ENCODE results near the gene ECE1. TPM values are rescaled to one million over a fixed set of nuclear protein-coding genes. Genes with fewer than 3 reads are reported as not detected.

ECE1 gene
- 10 to 100 TPM; 63.3 to 97.4 (median 72.2) TPM for total RNA-seq
- 10 to 100 TPM; 21.3 to 50.4 TPM for polyA plus RNA-seq
- total RNA-seq: 161 reads per million, percentile 91 among the genes with 10 or more reads in this experiment

- H3K4me3 ChIP-seq (ENCODE audit: low read length): peak within 1 kb of the TSS; percentile 87
- peak within 1 kb of the TSS; percentile 92 to 96 (median 93) for H3K4me3 Mint-ChIP-seq
- no peaks in the 10 kb centered on the region for H3K9me3 ChIP-seq (ENCODE audit: control insufficient read depth in 2 of 3, low read length in 3 of 3)
- ATAC-seq (no peak), DNase-seq (peak; percentile 34 to 60 (median 57))
- H3K9me3 Mint-ChIP-seq: no peaks in the 10 kb centered on the region
- no peaks in the 10 kb centered on the region for H3K27me3 ChIP-seq (ENCODE audit: control insufficient read depth in 2 of 2, insufficient read depth in 2 of 2, low read length in 2 of 2)
- H3K36me3 ChIP-seq (ENCODE audit: control insufficient read depth in 2 of 3, insufficient read depth in 3 of 3, low read length in 3 of 3): peaks cover 0 to 2% (median 0%) of the 10 kb centered on the region in 3 experiments
- H3K4me1 Mint-ChIP-seq: peaks cover 37 to 69% (median 60%) of the 10 kb centered on the region in 7 donors
- no peaks in the 10 kb centered on the region for H3K27me3 Mint-ChIP-seq
- CTCF ChIA-PET: interaction anchor here (0.6 to 7.0 kb wide), 5 partner anchors 10 to 45 kb away, joined by 3 to 45 read pairs (median 37); no protein-coding TSS in a partner anchor
- peak within 1 kb of the TSS; percentile 86 for H3K27ac ChIP-seq (ENCODE audit: low read depth, low read length)
- intact Hi-C loops (cut with micrococcal nuclease): loop anchor here (1.0 to 10.0 kb wide), 5 partner anchors 10 to 735 kb away; partner anchors contain the start of gene EIF4G3 (in 1 of the 2)
- POLR2A ChIA-PET: interaction anchor here (1.2 to 20.3 kb wide), 7 partner anchors 11 to 53 kb away, joined by 3 to 427 read pairs (median 56); no protein-coding TSS in a partner anchor
- H3K4me1 ChIP-seq (ENCODE audit: control insufficient read depth in 2 of 2, insufficient read depth in 2 of 2, low read length in 2 of 2): peaks cover 41 to 42% of the 10 kb centered on the region in 2 donors
- peaks cover 0 to 6% (median 0%) of the 10 kb centered on the region in 5 donors for H3K36me3 Mint-ChIP-seq
- H3K27ac Mint-ChIP-seq: peak within 1 kb of the TSS; percentile 90 to 100 (median 96)
Observed at GRCh38 chr1:21289700-21290545, at the start of gene ECE1. Gene ECE1 (minus strand): TSS chr1:21290463. CDS start chr1:21290414, 49 bp downstream.

DNA sequence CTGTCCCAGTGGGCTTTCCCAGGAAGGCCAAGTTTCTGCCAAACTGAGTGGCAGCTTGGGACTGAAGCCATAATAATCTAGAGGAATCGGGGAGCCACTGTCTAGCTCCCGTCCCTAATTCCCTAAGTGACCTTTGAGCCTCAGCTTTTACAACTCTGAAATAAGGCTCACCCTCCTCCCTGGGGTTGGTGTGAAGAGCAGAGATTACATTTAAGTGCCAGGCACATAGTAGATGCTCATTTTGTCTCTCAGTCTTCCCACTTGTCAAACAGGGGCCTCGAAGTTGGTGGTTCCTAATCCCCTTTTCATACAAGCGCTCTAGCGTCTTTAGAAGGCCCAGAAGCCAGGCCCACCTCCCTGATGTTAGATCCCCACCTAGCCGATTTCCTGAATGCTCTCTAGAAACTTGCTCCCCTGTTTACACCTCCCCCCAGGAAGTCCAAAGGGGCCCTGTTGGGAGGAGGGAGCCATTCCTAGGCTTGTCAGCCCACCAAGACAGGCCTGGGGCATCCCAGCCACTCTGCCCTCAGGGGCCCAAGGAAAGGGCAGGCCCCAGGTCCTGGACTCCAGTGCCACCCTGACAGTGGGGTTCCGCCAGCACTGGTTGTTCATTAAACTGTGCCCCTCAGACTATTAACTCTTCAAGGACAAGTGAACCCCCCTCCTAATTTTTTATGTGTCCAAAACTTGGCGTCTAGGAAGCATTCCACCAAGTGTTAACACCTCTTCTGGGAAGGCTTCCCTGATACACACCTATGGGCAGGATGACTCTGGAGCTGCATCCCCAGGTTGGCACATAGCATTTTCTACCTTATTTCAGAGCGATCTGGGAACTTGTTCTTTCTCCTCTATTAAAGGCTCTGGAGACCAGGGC lies 49.3 kb upstream of the ECE1 start:
- intact Hi-C loops (cut with micrococcal nuclease): no loop called here
- no peaks in the 10 kb centered on the region for H3K9me3 ChIP-seq (ENCODE audit: control insufficient read depth in 2 of 3, low read length in 3 of 3)
- H3K4me3 Mint-ChIP-seq: peak overlapping the region in 6 of 10 donors; percentile 9 to 85 (median 44)
- POLR2A ChIA-PET: interaction anchor here (6.0 to 11.2 kb wide), 2 partner anchors 15 to 46 kb away, joined by 51 to 148 read pairs; partner anchors contain the start of gene ECE1
- no peak for DNase-seq
- H3K36me3 Mint-ChIP-seq: peaks cover 0 to 12% (median 0%) of the 10 kb centered on the region in 5 donors
- H3K27ac Mint-ChIP-seq: peak overlapping the region in 8 of 9 donors; percentile 5 to 94 (median 56)
- H3K36me3 ChIP-seq (ENCODE audit: control insufficient read depth in 2 of 3, insufficient read depth in 3 of 3, low read length in 3 of 3): peaks cover 0 to 6% (median 0%) of the 10 kb centered on the region in 3 experiments
- ATAC-seq: no peak
- H3K27ac ChIP-seq (ENCODE audit: low read depth, low read length): no peak overlapping the region
- CTCF ChIA-PET: interaction anchor here (0.6 to 2.7 kb wide), 5 partner anchors 16 to 69 kb away, joined by 3 to 10 read pairs (median 4); no protein-coding TSS in a partner anchor
- no peaks in the 10 kb centered on the region for H3K27me3 ChIP-seq (ENCODE audit: control insufficient read depth in 2 of 2, insufficient read depth in 2 of 2, low read length in 2 of 2)
- peaks cover 44 to 85% of the 10 kb centered on the region in 2 donors for H3K4me1 ChIP-seq (ENCODE audit: control insufficient read depth in 2 of 2, insufficient read depth in 2 of 2, low read length in 2 of 2)
- no peaks in the 10 kb centered on the region for H3K27me3 Mint-ChIP-seq
- H3K4me1 Mint-ChIP-seq: peaks cover 63 to 94% (median 89%) of the 10 kb centered on the region in 7 donors
- H3K9me3 Mint-ChIP-seq: no peaks in the 10 kb centered on the region
- no peak overlapping the region for H3K4me3 ChIP-seq (ENCODE audit: low read length)

GRCh38 chr1:21338573-21339355 lies 48.5 kb upstream of the ECE1 start:
- intact Hi-C loops (cut with micrococcal nuclease): no loop called here
- Mint-ChIP-seq H3K36me3 (peaks cover 0 to 12% (median 0%) of the 10 kb centered on the region in 5 donors), H3K27ac (peak overlapping the region; percentile 23 to 94 (median 72)), H3K4me1 (peaks cover 69 to 96% (median 93%) of the 10 kb centered on the region in 7 donors), H3K27me3 (no peaks in the 10 kb centered on the region), H3K9me3 (no peaks in the 10 kb centered on the region), H3K4me3 (peak overlapping the region in 7 of 10 donors; percentile 4 to 85 (median 44))
- ChIA-PET POLR2A (interaction anchor here (0.7 to 11.2 kb wide), 3 partner anchors 14 to 45 kb away, joined by 3 to 148 read pairs (median 51); partner anchors contain the start of gene ECE1), CTCF (interaction anchor here (0.6 to 8.1 kb wide), 9 partner anchors 15 to 147 kb away, joined by 3 to 58 read pairs (median 4); no protein-coding TSS in a partner anchor)
- Histone ChIP-seq H3K27me3 (ENCODE audit: control insufficient read depth in 2 of 2, insufficient read depth in 2 of 2, low read length in 2 of 2) (no peaks in the 10 kb centered on the region), H3K9me3 (ENCODE audit: control insufficient read depth in 2 of 3, low read length in 3 of 3) (no peaks in the 10 kb centered on the region), H3K27ac (ENCODE audit: low read depth, low read length) (no peak overlapping the region), H3K36me3 (ENCODE audit: control insufficient read depth in 2 of 3, insufficient read depth in 3 of 3, low read length in 3 of 3) (peaks cover 0 to 6% (median 0%) of the 10 kb centered on the region in 3 experiments), H3K4me1 (ENCODE audit: control insufficient read depth in 2 of 2, insufficient read depth in 2 of 2, low read length in 2 of 2) (peaks cover 46 to 90% of the 10 kb centered on the region in 2 donors), H3K4me3 (ENCODE audit: low read length) (no peak overlapping the region)
- DNase-seq: no peak
- no peak for ATAC-seq

GRCh38 chr1:21337928-21338572 lies 47.8 kb upstream of the ECE1 start:
- H3K27me3 ChIP-seq (ENCODE audit: control insufficient read depth in 2 of 2, insufficient read depth in 2 of 2, low read length in 2 of 2): no peaks in the 10 kb centered on the region
- no peak overlapping the region for H3K4me3 ChIP-seq (ENCODE audit: low read length)
- Mint-ChIP-seq H3K27ac (peak overlapping the region; percentile 23 to 94 (median 72)), H3K9me3 (no peaks in the 10 kb centered on the region), H3K27me3 (no peaks in the 10 kb centered on the region), H3K4me1 (peaks cover 65 to 96% (median 91%) of the 10 kb centered on the region in 7 donors), H3K36me3 (peaks cover 0 to 7% (median 0%) of the 10 kb centered on the region in 5 donors), H3K4me3 (peak overlapping the region in 8 of 10 donors; percentile 12 to 69 (median 45))
- H3K9me3 ChIP-seq (ENCODE audit: control insufficient read depth in 2 of 3, low read length in 3 of 3): no peaks in the 10 kb centered on the region
- H3K4me1 ChIP-seq (ENCODE audit: control insufficient read depth in 2 of 2, insufficient read depth in 2 of 2, low read length in 2 of 2): peaks cover 42 to 86% of the 10 kb centered on the region in 2 donors
- DNase-seq (no peak), ATAC-seq (peak; percentile 41)
- POLR2A ChIA-PET: interaction anchor here (0.7 to 11.2 kb wide), 6 partner anchors 6 to 57 kb away, joined by 3 to 148 read pairs (median 28); partner anchors contain the start of gene ECE1
- CTCF ChIA-PET: interaction anchor here (0.6 to 8.1 kb wide), 12 partner anchors 7 to 146 kb away, joined by 3 to 58 read pairs (median 4); no protein-coding TSS in a partner anchor
- intact Hi-C loops (cut with micrococcal nuclease): no loop called here
- peaks cover 0 to 6% (median 0%) of the 10 kb centered on the region in 3 experiments for H3K36me3 ChIP-seq (ENCODE audit: control insufficient read depth in 2 of 3, insufficient read depth in 3 of 3, low read length in 3 of 3)
- H3K27ac ChIP-seq (ENCODE audit: low read depth, low read length): no peak overlapping the region

- POLR2A ChIA-PET: interaction anchor here (0.8 to 11.2 kb wide), 8 partner anchors 7 to 68 kb away, joined by 3 to 148 read pairs (median 7); partner anchors contain the start of gene ECE1
- peaks cover 0 to 6% (median 0%) of the 10 kb centered on the region in 3 experiments for H3K36me3 ChIP-seq (ENCODE audit: control insufficient read depth in 2 of 3, insufficient read depth in 3 of 3, low read length in 3 of 3)
- no peaks in the 10 kb centered on the region for H3K27me3 ChIP-seq (ENCODE audit: control insufficient read depth in 2 of 2, insufficient read depth in 2 of 2, low read length in 2 of 2)
- Mint-ChIP-seq H3K9me3 (no peaks in the 10 kb centered on the region), H3K4me1 (peaks cover 59 to 96% (median 90%) of the 10 kb centered on the region in 7 donors), H3K27me3 (no peaks in the 10 kb centered on the region), H3K4me3 (peak overlapping the region in 7 of 10 donors; percentile 30 to 59 (median 46)), H3K27ac (peak overlapping the region; percentile 23 to 94 (median 72)), H3K36me3 (peaks cover 0 to 7% (median 0%) of the 10 kb centered on the region in 5 donors)
- no peaks in the 10 kb centered on the region for H3K9me3 ChIP-seq (ENCODE audit: control insufficient read depth in 2 of 3, low read length in 3 of 3)
- CTCF ChIA-PET: interaction anchor here (0.6 to 8.1 kb wide), 12 partner anchors 8 to 82 kb away, joined by 3 to 58 read pairs (median 6); partner anchors contain the start of gene ECE1
- intact Hi-C loops (cut with micrococcal nuclease): no loop called here
- no peak overlapping the region for H3K4me3 ChIP-seq (ENCODE audit: low read length)
- DNase-seq (no peak), ATAC-seq (no peak)
- peaks cover 36 to 81% of the 10 kb centered on the region in 2 donors for H3K4me1 ChIP-seq (ENCODE audit: control insufficient read depth in 2 of 2, insufficient read depth in 2 of 2, low read length in 2 of 2)
- H3K27ac ChIP-seq (ENCODE audit: low read depth, low read length): no peak overlapping the region
Observed at GRCh38 chr1:21337454-21337927, 47.2 kb upstream of the ECE1 start.

All from naive thymus-derived CD4-positive, alpha-beta T cell (primary cell).